ENCODE measurements around the gene GRIN2C.

The GRIN2C gene

DNA sequence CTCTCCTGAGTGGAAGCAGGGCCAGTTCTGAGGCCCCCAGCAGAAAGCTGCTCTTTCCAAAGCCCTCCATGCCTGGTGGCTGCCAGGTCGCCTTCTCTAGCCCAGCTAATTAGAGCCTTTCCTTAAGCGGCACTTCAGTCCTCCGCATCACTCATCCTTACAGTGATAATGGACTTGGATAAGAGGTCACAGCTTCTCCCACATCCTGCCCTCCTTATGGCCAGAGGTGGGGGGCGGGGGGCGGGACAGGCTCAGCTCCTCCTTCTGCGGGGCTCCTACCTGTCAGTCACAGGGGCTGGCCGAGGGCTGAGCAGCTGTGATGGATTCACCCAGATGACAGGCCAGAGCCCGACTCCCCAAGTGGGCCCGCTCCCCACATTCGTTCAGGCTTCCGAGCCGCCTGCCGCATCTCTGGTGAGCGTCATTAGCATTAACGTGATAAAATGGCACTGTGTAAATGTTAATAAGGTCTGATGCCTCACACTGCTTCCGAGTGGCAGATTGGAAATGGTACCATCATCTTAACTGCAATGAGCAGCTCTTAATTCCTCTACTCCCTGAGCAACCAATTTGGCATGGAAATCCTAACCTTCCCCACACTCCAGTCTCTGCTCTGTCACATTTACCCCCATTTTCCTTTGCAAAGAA, 41.3 kb downstream of the GRIN2C start:
- no peak for DNase-seq

DNA sequence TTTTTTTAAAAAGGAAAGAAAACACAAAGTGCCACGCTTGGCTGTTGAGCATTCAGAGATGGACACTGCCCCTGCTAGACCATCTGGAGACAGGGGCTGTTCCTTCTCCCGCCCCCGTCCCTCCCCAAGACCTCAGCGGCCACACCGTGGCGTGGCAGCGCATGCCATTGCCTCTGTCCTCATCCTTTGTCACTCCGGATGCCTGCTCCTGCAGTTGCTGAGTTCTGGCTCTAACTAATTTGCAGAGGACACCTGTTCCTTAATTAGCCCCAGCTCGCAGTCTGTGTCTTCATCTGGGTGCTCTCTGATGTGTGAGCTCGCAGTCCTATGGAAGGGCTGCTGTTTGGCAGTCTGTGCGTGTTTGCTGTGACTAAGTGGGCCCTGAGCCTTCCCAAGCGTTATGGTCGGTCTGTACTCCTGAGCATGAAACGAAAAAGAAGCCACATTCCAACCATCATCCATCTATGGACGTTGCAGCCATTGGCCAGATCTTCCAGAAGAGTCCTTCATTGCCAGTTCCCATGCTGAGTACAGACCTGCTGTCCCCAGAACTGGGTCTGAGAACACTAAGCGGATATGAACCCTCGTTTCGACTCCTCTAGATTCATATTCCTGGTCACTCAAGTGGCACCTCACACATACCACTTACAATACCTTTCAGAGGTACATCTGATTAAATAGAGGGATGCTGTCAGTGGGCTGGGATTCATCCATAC, 42.6 kb downstream of the GRIN2C start:
- DNase-seq, result no peak

DNA sequence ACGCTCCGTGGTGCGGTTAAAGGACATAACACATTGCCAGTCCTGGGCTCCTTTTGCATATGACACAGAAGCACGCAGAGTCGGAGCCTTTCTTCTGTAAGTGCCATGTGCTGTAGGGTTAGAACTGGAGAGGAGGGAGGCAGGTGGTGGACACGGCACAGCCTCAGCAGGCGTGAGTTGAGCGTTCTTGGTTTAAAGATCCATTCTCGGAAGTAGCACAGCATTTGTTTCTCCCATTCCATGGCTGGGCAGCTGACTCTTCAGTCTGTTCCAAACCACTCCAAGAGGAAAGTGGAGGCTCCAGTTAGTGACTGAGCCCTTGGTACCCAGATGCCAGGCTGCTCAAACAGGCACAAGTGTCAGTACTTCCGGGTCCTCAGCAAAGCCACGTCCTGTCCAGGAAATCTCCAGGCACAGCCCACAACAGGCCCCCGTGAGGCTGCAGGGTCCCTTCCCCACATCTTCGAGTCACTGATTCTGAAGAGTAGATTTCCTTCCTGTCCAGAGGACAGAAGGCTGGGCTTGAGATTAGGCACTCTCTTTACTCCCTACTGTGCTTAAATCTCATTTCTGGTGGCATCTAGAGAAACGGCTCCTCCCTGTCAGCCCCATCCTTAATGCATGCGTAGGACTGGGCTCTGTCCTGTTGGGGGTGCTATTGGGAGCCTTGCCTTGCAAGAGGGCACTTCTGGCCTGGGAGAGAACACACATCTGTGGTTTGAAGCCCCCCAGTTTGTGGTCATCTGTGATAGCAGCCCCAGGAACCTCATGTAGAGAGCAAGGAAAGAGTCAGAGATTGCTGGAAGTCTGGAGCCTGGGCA, 43.9 kb downstream of the GRIN2C start:
- DNase-seq, result no peak

DNA sequence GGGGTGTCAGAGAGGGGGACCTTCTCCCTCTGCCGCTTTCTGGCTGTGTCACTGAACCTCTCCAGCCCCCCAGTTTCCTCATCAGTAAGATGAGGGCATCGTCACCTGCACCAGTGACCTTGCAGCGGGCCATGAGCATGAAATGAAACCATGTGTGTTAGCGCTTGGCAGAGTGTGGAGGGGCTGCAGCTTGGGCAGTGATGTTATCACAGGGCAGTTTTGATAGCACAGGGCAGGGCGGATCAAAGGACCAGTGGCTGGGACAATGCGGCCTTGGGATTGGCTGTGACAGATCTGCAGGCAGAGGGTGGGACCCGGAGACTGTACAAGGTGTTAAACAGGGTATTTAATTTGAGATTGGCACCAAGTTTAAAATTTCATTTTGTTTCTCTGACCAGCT, 44.6 kb downstream of the GRIN2C start:
- no peak for DNase-seq

DNA sequence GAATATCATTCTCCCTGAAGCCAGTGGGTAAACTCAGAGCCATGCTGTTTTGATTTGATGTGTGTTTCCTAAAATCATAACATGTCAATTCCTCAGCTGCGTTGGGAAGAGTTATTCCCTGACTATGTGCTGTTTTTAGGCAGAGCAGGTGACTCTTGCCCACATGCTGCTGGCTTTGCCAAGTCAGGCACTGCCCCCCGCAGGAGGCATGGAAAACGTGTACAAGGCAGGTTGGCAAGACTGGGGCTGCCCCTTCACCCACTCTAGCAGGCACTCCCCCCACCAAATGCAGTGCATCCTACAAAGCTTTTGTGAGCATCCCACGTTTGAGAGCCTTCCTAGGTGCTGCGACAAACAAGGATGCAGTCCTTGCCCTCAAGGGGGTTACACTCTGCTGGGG, 45.2 kb downstream of the GRIN2C start:
- no peak for DNase-seq

DNA sequence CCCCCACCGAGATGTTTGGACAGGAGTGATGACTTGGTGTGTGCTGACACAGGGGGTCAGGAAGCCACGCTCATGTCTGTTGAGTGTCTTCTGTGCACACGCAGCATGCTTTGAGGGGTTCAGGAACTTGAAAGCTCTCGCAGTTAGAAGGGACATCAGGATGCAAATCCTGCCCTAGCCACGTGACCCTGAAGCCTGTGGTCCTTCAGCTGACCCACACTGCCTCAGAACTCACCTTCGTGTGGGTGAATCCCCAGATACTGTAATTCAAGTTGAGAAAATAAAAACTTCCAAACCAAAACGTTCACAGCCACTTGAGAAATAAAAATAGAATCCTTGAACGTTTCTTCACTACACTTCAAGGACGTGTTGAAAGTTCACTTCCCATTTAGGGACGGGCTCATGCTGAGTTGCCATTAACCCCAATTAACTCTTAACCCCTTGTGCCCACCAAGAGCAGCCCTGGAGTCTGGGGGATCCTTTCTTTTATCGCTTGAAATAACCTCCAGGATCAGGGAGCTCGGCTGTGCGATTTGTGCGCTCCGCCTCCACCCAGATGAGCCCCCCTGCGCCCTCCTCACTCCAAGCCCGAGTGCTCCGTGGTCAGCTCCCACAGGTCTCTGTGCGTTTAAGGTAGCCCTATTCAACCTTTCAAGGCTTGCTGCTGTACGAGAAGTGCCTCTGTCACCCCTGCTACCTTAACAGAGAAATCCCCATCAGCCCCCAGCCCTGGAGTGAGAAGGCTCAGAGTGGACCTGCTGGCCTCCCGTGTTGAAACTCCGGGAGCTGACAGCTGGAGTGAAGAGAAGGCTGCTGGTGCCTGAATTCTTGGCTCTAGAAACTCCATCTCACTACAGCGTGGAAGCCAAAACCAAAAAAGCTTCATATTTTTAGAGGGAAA, 47.3 kb downstream of the GRIN2C start:
- DNase-seq, result no peak

DNA sequence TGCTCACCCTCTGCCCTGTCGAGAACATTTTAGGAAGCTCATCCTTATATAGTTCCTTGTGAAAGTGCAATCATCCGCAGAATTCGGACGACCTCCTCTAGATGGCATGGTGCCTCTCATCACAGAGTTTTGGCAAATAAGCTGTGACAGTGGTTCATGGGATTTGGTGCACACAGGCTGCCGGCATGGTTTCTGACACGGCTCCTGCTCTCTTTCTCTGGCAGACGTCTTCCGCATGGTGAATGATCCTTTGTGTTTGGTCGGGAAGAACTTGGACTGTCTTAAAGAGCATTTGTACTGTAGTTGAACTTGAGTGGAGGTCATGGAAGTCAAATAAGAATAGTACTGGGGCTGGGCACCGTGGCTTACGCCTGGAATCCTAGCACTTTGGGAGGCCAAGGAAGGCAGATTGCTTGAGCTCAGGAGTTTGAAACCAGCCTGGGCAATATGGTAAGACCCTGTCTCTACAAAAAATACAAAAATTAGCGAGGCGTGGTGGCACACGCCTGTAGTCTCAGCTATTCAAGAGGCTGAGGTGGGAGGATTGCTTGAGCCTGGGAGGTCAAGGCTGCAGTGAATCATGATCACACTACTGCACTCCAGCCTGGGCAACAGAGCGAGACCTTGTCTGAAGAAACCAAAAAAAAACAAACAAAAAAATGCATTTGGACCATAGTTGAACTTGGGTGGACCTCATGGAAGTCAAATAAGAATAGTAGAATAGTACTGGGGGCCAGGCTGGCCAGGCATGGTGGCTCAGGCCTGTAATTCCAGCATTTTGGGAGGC, 48.8 kb downstream of the GRIN2C start:
- DNase-seq, result no peak

DNA sequence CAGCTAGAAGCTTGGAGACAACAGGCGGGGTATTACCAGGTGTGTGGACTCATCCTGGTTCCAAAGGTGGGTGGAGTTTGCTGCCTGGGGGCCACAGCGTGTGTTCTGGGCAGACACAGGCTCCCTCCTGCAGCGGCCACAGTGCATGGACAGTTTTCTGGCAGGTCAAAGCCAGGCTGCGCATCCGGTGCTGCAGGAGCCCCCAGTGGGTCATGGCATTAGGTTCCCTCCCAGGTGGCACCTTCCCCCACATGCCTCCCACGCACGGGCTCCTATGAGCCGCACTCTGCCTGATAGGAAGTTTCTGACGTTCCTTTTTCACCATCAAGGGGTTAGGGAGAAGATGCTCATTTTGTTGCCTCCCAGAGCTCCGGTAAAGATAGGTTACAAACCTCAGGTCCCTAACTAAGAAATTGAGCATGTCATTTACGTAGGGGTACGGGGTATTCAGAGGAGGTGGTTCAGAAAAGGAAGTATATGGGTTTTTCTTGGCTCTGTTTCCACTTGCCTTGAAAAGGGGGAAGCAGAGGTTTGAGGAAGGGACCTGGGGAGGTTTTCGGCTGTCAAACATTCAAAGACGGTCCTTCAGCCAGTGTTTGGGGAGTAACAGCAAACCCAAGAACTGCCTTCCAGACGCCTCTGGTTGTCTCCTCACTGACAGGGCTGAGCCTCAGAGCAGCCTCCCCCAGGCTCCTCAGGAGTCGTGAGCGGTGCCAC, 50.8 kb downstream of the GRIN2C start:
- DNase-seq, result no peak

DNA sequence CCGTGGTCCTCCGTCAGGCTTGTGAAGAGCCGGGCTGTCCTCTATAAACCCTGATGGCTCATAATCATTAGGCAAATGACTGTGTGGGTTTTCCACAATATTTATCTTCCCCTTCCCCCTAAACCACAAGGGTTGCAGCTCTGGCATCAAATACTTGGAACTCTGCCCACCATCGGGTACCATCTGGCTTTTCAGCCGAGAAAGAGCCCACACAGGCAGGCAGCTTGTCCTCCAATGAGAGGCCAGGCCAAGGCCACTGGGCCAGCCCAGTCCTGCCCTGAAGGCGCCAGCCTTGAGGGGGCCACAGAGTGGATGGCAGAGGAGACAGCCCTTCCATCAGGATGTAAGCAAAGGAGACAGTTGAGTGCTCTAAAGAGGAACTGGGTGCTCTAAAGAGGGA, 51.8 kb downstream of the GRIN2C start:
- no peak for DNase-seq

DNA sequence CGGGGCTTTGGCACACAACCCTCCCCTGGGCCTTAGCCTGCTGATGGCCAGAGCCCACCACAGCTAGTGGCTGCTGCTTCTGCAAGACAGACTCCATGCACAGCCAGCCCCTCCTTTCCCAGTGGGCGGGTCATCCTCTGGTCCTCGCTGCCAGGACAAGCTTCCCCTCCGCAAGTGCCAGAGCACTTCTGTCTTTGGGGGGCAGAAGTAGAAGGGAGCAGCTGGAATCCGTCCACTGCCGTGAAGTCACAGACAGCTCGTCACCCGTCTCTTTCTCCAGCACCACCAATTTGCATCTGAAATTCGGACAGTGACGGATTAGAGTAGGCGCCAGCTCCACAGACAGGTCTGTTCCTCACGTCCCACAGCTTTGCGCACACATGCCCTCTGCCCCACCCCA, 52.2 kb downstream of the GRIN2C start:
- no peak for DNase-seq

DNA sequence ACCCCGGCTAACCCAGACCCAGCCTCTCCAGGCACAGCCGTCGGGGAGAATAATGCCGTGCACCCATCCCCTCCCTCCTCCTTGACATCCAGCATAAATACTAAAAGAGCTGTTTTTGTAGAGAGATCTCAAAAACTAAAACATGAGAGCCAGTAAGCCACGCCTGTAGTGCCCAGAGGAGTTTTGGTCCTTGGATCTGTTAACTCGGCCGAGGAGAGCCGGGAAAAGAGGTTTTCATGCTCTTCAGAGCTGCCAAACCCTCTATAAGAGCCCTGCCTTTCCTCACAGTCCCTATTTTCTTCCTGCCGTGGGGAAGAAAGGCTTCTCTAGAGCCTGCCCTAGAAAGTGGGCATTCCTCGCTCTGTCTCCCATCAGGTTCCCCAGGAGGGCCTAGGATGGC, 53.4 kb downstream of the GRIN2C start:
- no peak for DNase-seq

DNA sequence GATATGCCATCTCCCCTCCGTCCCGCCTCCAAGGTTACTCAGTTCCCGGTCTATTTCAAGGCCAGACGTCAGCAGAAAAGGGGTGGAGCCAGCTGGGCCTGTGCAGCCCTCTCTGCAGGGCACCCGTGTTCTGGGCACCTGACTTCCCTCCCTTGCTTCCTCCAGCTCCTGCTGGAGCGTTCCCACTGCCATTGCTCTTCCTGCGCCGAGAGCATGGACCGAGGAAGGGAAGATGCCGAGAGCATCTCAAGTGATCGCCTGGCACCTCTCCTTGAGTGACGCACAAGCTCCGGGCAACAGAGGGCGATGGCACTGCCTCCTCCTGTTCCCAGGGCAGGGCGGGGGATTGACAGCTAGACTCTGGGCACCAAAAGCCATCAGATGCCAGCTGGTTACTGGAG, 54.1 kb downstream of the GRIN2C start:
- DNase-seq, result no peak

DNA sequence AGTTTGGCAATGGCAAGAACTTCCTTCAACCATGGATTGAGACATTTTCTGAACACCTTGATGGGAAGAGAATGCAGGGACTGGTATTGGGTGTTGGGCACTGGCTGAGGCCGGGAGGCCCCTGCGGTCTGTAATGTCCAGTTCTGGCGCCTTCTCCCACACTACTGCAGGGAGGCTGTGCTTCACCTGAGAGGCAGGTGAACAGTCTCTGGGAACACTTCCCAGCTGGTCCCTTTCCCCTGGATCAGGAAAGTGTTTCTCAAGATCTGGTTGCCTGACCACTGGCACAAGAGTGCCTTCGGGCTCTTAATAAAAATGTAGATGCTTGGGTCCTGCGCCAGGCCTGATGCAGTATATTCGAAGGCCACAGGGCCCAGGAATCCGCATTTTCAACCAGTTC, 55.0 kb downstream of the GRIN2C start:
- no peak for DNase-seq

DNA sequence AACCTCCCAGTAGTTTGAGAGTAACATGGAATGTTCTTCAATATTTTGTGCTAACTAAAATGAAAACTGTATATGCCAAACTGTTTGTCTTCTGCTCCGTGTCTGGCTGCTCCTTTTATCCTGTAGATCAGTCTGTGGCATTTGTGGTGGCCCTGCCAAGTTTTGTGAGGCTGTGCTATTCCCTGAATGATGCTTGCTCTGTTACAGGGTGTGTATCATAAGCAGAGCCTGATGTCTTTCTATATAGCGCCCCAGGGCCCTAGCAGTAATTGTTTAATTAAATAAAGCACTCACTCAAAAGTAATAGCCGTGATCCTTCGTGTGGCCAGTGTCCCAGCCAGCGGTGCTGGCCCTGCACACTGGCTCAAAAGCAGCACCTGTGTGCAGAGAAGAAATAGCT, 55.7 kb downstream of the GRIN2C start:
- DNase-seq, result no peak

DNA sequence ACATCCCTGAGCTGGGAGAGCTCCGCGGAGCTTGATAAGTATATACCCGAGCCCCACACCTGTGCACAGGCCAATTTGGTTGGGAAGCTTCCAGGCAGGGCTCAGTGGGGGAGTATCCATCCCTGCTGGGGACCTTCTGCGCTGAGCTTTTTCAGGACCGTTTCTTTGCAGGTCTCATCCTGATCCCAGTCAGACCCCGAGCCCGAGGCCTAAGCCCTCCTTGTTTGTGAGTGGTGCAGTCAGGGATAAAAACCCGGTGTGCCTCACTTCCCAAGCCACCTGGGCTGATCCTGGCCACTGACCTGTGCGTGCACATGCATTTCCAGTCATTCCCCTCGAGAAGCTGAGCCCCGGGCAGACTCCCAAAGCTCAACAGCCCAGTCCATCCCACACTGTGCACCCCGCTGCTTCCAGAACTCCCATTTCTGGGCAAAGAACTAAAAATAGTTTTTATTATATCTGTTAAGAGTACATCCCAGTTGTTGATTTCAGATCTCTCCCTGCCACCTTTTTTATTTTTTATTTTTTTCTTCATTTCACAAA, 56.2 kb downstream of the GRIN2C start:
- DNase-seq, result no peak

DNA sequence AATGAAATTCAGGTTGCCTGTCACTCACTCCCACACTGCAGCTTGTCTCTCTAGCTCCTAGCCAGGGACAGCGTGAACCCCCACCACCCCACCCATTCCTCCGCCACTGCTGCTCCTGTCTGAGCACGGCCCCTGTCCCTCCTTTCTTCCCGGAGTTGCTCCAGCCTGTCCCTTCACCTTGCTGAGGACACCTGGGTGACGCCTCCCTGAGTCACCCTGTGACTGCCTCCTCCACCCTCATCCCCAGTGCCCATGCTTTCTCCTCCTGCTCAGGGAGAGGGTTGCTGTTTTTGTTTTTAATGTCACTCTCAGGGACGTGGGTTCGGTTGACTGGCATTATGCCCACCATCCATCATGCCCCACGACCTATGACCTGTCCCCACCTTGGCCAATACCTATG, 57.8 kb downstream of the GRIN2C start:
- no peak for DNase-seq

DNA sequence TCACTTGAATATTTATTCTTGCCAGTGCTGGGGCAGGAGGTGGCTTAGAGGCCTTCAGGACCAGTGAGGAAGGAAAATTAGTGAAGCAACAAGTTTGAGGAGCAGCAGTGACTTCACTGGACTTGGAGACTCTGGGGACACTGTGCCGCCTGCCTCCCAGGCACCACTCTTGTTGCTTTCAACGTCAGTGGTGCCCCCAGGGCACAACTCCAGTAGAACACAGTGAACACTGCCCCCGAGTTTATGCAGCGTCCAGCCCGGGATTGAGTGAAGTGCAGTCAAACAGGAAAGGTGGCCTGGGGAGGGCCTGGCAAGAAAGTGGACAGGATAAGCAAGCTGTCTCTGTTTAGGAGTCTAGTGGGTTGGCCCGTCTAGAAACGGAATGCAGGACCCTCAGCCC, 59.2 kb downstream of the GRIN2C start:
- no peak for DNase-seq

DNA sequence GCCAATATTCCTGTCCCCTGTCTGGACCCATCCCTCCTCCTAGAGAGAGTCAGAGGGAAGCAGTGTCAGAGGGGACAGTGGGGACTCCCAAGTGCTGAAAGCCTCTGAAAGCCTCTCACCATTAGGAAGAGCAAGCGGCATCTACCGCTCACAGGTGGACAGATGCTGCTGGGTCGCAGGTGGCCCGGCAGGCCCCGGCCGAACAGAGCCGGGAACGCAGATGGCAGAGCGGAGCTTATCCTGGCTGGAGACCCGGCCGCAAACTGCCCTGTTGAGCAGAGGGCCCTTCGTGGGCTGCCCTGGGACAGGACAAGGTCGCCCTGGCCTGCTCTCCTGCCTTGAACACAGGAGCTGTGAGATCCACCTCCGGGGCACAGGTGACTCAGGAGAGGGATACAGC, 60.6 kb downstream of the GRIN2C start:
- DNase-seq, result no peak

DNA sequence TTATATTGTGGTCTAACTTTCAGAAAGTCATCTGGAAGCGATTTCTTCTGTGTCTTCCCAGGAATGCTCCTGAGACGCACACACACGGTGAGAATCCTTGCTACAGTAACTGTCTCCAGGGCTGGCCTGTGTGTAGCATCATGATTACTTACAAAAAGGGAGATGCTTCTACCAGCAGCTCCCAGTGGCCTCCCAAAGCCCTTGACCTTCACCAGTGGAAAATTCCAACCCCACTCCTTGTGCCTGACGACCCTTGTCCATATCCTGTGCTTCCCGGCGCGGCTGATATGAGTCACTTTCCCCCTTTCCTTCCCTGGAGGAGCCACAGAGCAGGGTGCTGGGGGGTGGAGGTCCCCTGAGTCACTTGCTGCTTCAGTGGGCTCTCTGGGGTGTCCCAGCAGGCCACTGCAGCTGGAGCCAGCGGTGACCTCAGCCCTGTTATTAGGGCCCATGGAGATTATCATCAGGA, 61.4 kb downstream of the GRIN2C start:
- DNase-seq, result no peak

DNA sequence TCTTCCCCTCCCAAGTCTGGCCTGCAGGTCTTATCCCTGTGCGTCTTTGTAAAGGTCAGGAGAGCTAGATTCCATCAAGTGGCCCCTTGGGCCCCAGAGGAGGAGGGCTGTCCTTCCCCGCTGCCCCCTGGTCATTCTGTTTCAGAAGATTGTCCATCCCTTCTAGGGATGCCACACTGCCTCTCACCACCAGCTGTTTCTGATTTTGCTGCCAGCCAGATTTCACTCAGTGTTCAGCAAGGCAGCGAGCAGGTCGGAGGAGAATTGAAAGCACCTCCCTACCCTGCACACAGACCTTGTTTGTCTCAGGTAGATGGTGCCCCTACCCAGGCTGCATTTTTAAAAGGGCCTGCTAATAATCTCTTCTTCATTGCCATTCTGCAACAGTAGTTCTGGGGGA, 61.9 kb downstream of the GRIN2C start:
- no peak for DNase-seq

DNA sequence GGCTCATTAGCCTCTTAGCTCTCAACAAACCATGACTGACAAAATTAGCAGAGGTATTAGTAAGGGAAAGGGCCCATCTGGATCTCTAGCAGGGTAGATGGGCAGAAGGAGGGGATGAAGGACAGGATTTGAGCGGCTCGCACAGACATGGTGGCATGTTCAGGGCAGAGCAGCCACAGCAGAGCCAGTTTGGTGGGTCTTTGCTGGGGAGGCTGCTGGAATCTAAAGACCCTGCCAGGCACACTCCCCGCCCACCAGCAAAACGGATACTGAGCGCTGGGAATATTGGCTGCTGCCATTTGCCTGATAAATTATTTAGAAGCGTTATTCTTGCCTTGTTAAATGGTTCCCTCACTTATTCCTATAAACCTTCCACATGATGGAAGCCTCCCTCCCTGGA, 62.8 kb downstream of the GRIN2C start:
- DNase-seq, result no peak
